ENCODE data around the gene SUCLG2. TPM values are rescaled to one million over a fixed set of nuclear protein-coding genes. Genes with fewer than 3 reads are reported as not detected.

Gene SUCLG2
- total RNA-seq, 2 experiments from 2014 or later = 28.3 to 44.7 TPM

DNA sequence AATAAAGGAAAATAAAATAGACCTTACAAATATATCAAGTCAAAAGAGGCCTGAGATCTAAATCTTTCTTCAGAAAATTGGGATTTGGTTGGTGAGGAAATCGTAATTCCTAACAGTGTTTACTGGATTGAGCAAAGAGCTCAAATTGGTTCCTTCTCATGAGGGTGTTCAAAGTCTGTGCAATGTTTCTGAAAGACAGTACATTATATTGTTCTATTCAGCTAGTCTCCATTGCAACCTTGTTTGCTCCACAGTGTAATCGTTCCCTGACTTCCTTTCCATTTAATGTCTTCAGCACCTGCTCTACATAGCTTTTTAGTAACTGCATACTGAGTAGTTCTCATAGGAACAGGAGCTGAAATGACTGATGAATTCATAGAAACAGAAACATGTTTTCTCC lies 326.8 kb downstream of the SUCLG2 start:
- ChIA-PET CTCF (ENCODE audit: unreplicated experiment) (no interaction called here), POLR2A (interaction anchor here (1.0 to 1.6 kb wide), 2 partner anchors 11 to 23 kb away, joined by 3 to 5 read pairs; no protein-coding TSS in a partner anchor)
- H3K36me3 ChIP-seq (ENCODE audit: insufficient read depth, low read length) = no peaks in the 10 kb centered on the region
- intact Hi-C loops (cut with micrococcal nuclease; ENCODE audit: unreplicated experiment) = no loop called here
- no peak for DNase-seq (ENCODE audit: low spot score)
- H3K4me2 ChIP-seq (ENCODE audit: low read length) = no peak overlapping the region
- BruUV-seq (replicated peaks) = no TSS peak
- no peak overlapping the region for H3K4me3 ChIP-seq (ENCODE audit: low read depth, low read length, poor library complexity, severe bottlenecking)
- H3K4me1 ChIP-seq (ENCODE audit: insufficient read depth, low read length, poor library complexity, severe bottlenecking) = no peaks in the 10 kb centered on the region
- no peak overlapping the region for H2AFZ ChIP-seq (ENCODE audit: low read length)
- no peak overlapping the region for H3K27ac ChIP-seq (ENCODE audit: low read depth, low read length, poor library complexity, severe bottlenecking)
- H3K79me2 ChIP-seq (ENCODE audit: insufficient read depth, low read depth, low read length) = no peaks in the 10 kb centered on the region
- H3K9me2 ChIP-seq (ENCODE audit: insufficient read depth, low read length) = no peaks in the 10 kb centered on the region
- TF ChIP-seq, protein P1, sequence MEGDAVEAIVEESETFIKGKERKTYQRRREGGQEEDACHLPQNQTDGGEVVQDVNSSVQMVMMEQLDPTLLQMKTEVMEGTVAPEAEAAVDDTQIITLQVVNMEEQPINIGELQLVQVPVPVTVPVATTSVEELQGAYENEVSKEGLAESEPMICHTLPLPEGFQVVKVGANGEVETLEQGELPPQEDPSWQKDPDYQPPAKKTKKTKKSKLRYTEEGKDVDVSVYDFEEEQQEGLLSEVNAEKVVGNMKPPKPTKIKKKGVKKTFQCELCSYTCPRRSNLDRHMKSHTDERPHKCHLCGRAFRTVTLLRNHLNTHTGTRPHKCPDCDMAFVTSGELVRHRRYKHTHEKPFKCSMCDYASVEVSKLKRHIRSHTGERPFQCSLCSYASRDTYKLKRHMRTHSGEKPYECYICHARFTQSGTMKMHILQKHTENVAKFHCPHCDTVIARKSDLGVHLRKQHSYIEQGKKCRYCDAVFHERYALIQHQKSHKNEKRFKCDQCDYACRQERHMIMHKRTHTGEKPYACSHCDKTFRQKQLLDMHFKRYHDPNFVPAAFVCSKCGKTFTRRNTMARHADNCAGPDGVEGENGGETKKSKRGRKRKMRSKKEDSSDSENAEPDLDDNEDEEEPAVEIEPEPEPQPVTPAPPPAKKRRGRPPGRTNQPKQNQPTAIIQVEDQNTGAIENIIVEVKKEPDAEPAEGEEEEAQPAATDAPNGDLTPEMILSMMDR (conservative IDR thresholded peaks at IDR 0.05; ENCODE audit: low read length) = no peak
- no peak for TF ChIP-seq EZH2phosphoT487 (IDR thresholded peaks at IDR 0.05; ENCODE audit: borderline replicate concordance, low read depth, low read length)
- H3K9me3 ChIP-seq (ENCODE audit: low read length) = no peaks in the 10 kb centered on the region
- no peaks in the 10 kb centered on the region for H4K20me1 ChIP-seq (ENCODE audit: insufficient read depth, low read length)

DNA sequence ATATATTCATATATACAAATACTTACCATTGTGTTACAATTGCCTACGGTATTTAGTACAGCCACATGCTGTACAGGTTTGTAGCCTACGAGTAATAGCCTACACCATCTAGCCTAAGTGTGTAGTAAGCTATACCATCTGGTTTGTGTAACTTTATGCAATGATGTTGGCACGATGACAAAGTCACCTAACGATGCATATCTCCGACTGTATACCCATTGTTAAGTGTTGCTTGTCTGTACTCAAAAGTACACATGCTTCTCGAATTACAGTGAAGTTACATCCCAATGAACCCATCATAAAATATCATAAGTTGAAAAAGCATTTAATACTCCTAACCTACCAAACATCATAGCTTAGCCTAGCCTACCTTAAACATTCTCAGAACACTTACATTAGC lies 329.2 kb downstream of the SUCLG2 start:
- intact Hi-C loops (cut with micrococcal nuclease; ENCODE audit: unreplicated experiment) = no loop called here
- Histone ChIP-seq H3K79me2 (ENCODE audit: insufficient read depth, low read depth, low read length) (no peaks in the 10 kb centered on the region), H3K9me3 (ENCODE audit: low read length) (no peaks in the 10 kb centered on the region), H3K27ac (ENCODE audit: low read depth, low read length, poor library complexity, severe bottlenecking) (no peak overlapping the region), H3K4me2 (ENCODE audit: low read length) (no peak overlapping the region), H3K4me3 (ENCODE audit: low read depth, low read length, poor library complexity, severe bottlenecking) (no peak overlapping the region), H4K20me1 (ENCODE audit: insufficient read depth, low read length) (no peaks in the 10 kb centered on the region), H2AFZ (ENCODE audit: low read length) (no peak overlapping the region), H3K36me3 (ENCODE audit: insufficient read depth, low read length) (no peaks in the 10 kb centered on the region), H3K4me1 (ENCODE audit: insufficient read depth, low read length, poor library complexity, severe bottlenecking) (no peaks in the 10 kb centered on the region), H3K9me2 (ENCODE audit: insufficient read depth, low read length) (no peaks in the 10 kb centered on the region)
- CTCF ChIA-PET (ENCODE audit: unreplicated experiment) = no interaction called here
- no TSS peak for BruUV-seq (replicated peaks)
- TF ChIP-seq EZH2phosphoT487 (IDR thresholded peaks at IDR 0.05; ENCODE audit: borderline replicate concordance, low read depth, low read length) = no peak
- TF ChIP-seq, protein P1 (conservative IDR thresholded peaks at IDR 0.05; ENCODE audit: low read length) = no peak
- POLR2A ChIA-PET = no interaction called here
- no peak for DNase-seq (ENCODE audit: low spot score)

Measured in OCI-LY7 (cell line).